ENCODE results near the gene PIGL. TPM values are rescaled to one million over a fixed set of nuclear protein-coding genes. Genes with fewer than 3 reads are reported as not detected.

The PIGL gene
- total and polyA plus RNA-seq, 2 donors (not counting 1 experiment from before 2014, with no cell fraction given): 86.7 to 88.2 TPM

- CTCF ChIA-PET: no interaction called here
- no peaks in the 10 kb centered on the region for H3K9me3 Mint-ChIP-seq (ENCODE audit: insufficient read depth)
- POLR2A ChIA-PET: interaction anchor here (0.7 kb wide), 1 partner anchor 191 kb away, joined by 5 read pairs; no protein-coding TSS in a partner anchor
- Histone ChIP-seq H3K9me3 (ENCODE audit: control extremely low read depth in 1 of 3, control insufficient read depth in 2 of 3, insufficient read depth in 1 of 3, low read length in 2 of 3) (no peaks in the 10 kb centered on the region), H2AFZ (ENCODE audit: insufficient read depth, low read depth, low read length, poor library complexity, severe bottlenecking) (no peak overlapping the region), H3K4me2 (replicated peaks; ENCODE audit: low read depth, low read length, poor library complexity, severe bottlenecking) (no peak overlapping the region), H3K79me2 (ENCODE audit: control insufficient read depth, insufficient read depth, low read length) (no peaks in the 10 kb centered on the region), H3K27me3 (replicated peaks in 1 of 4; ENCODE audit: control extremely low read depth in 1 of 4, control insufficient read depth in 3 of 4, insufficient read depth in 4 of 4, low read length in 3 of 4) (no peaks in the 10 kb centered on the region), H3K27ac (ENCODE audit: low read length in 2 of 2) (no peak overlapping the region), H3K4me1 (ENCODE audit: control insufficient read depth in 2 of 2, insufficient read depth in 2 of 2, low read length in 2 of 2) (peaks cover 0 to 5% of the 10 kb centered on the region in 2 donors), H3K36me3 (replicated peaks in 1 of 2; ENCODE audit: control extremely low read depth in 1 of 2, control insufficient read depth in 1 of 2, extremely low read depth in 1 of 2, insufficient read depth in 2 of 2, low read length in 1 of 2) (peaks cover 0 to 18% of the 10 kb centered on the region in 2 experiments), H3K9ac (ENCODE audit: low read length) (no peak overlapping the region), H3K4me3 (ENCODE audit: control extremely low read depth in 1 of 5, extremely low read depth in 1 of 5, insufficient read depth in 1 of 5, low read depth in 2 of 5, low read length in 4 of 5) (no peak overlapping the region), H4K20me1 (ENCODE audit: control insufficient read depth, insufficient read depth, low read length, poor library complexity, severe bottlenecking) (no peaks in the 10 kb centered on the region)
- no peak for ATAC-seq (ENCODE audit: low read depth)
- intact Hi-C loops (cut with micrococcal nuclease): no loop called here
- no peak for DNase-seq
- H3K27me3 Mint-ChIP-seq: no peaks in the 10 kb centered on the region
- 93% methylated on average over 6 of the region's 11 CpGs for WGBS (ENCODE audit: insufficient coverage)
- H3K27ac Mint-ChIP-seq: no peak overlapping the region
- no peak overlapping the region for H3K4me3 Mint-ChIP-seq
- no peak for TF ChIP-seq EZH2 (IDR thresholded peaks at IDR 0.05; ENCODE audit: borderline replicate concordance, insufficient read depth, low read depth, low read length, poor library complexity, severe bottlenecking)
- H3K4me1 Mint-ChIP-seq: peaks cover 11% of the 10 kb centered on the region
Measured at GRCh38 chr17:16329519-16330271, 112.7 kb downstream of the PIGL start.

GRCh38 chr17:16338391-16338790, 121.4 kb downstream of the PIGL start:
- CTCF ChIA-PET: interaction anchor here (0.6 to 1.2 kb wide), 4 partner anchors 11 to 344 kb away, joined by 3 to 7 read pairs (median 3); no protein-coding TSS in a partner anchor
- no peak overlapping the region for H3K9ac ChIP-seq (ENCODE audit: low read length)
- no peak overlapping the region for H3K27ac ChIP-seq (ENCODE audit: low read length in 2 of 2)
- ATAC-seq (ENCODE audit: low read depth): no peak
- H3K4me1 Mint-ChIP-seq: peaks cover 1% of the 10 kb centered on the region
- no peak overlapping the region for H3K4me3 ChIP-seq (ENCODE audit: control extremely low read depth in 1 of 5, extremely low read depth in 1 of 5, insufficient read depth in 1 of 5, low read depth in 2 of 5, low read length in 4 of 5)
- POLR2A ChIA-PET: interaction anchor here (0.7 kb wide), 1 partner anchor 115 kb away, joined by 6 read pairs; no protein-coding TSS in a partner anchor
- no peaks in the 10 kb centered on the region for H3K9me3 Mint-ChIP-seq (ENCODE audit: insufficient read depth)
- 100% methylated on average over 1 of the region's 3 CpGs for WGBS (ENCODE audit: insufficient coverage)
- H3K4me3 Mint-ChIP-seq: no peak overlapping the region
- no peak overlapping the region for H3K27ac Mint-ChIP-seq
- H3K79me2 ChIP-seq (ENCODE audit: control insufficient read depth, insufficient read depth, low read length): no peaks in the 10 kb centered on the region
- H4K20me1 ChIP-seq (ENCODE audit: control insufficient read depth, insufficient read depth, low read length, poor library complexity, severe bottlenecking): no peaks in the 10 kb centered on the region
- no peak overlapping the region for H3K4me2 ChIP-seq (replicated peaks; ENCODE audit: low read depth, low read length, poor library complexity, severe bottlenecking)
- no peak overlapping the region for H2AFZ ChIP-seq (ENCODE audit: insufficient read depth, low read depth, low read length, poor library complexity, severe bottlenecking)
- DNase-seq: no peak
- intact Hi-C loops (cut with micrococcal nuclease): no loop called here
- peaks cover 0 to 4% of the 10 kb centered on the region in 2 donors for H3K4me1 ChIP-seq (ENCODE audit: control insufficient read depth in 2 of 2, insufficient read depth in 2 of 2, low read length in 2 of 2)
- H3K27me3 Mint-ChIP-seq: no peaks in the 10 kb centered on the region
- H3K27me3 ChIP-seq (replicated peaks in 1 of 4; ENCODE audit: control extremely low read depth in 1 of 4, control insufficient read depth in 3 of 4, insufficient read depth in 4 of 4, low read length in 3 of 4): no peaks in the 10 kb centered on the region
- peaks cover 0 to 5% of the 10 kb centered on the region in 2 experiments for H3K36me3 ChIP-seq (replicated peaks in 1 of 2; ENCODE audit: control extremely low read depth in 1 of 2, control insufficient read depth in 1 of 2, extremely low read depth in 1 of 2, insufficient read depth in 2 of 2, low read length in 1 of 2)
- H3K9me3 ChIP-seq (ENCODE audit: control extremely low read depth in 1 of 3, control insufficient read depth in 2 of 3, insufficient read depth in 1 of 3, low read length in 2 of 3): no peaks in the 10 kb centered on the region
- TF ChIP-seq EZH2 (IDR thresholded peaks at IDR 0.05; ENCODE audit: borderline replicate concordance, insufficient read depth, low read depth, low read length, poor library complexity, severe bottlenecking) (no peak), CTCF (IDR thresholded peaks at IDR 0.05) (no peak)

Measured in B cell (primary cell).